NCI-H2107 (cell line): ENCODE results near the gene CHAD.

Source experiments
- DNase-seq: peaks from one replicate; lab custom pipeline; 2025; lab: John Stamatoyannopoulos, UW

CHAD gene

DNA sequence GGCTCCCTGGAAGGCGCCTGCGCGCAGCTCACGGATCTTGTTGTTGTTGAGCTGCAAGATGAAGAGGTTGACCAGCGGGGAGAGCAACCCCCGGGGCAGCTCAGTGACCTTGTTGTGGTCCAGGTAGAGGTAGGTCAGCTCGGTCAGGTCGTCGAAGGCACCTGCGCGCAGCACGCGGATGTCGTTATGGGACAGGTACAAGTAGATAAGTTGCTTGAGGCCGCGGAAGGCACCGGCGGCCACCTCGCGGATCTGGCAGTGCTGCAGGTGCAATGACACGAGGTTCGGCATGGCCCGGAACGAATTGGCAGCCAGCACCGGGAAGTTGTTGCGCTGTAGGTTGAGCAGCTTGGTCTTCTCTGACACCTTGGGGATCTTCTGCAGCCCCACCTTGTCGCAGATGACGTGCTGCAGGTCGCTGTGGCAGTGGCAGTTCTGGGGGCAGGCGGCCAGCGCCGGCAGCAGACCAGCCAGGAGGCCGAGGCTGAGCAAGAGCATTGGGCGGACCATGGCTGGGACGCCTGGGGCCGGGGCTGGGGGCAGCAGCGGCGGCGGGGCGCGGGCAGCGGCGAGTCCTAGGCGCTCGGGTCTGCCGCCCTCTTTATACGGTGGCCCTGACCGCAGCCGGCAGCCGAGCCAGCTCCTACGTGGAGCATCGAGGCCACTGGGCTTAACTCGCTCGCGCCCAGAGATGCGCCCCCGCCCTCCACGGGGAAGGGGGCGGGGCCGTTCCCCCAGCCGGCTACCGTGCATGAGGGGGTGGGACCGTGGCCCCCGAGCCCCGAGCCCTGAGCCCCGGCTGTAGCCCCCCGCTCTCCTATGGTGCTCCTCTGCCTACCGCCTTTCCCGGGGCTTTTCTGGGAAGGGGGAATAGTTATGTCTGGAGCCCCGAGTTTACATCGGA lies at the start of gene CHAD:
Gene CHAD, minus strand, starts transcription at position 577 of the 904 bp plus-strand sequence. Its CDS starts 67 bp downstream, at position 510.
- no peak for DNase-seq

GRCh38 chr17:50517504-50518383 lies 49.1 kb upstream of the CHAD start:
- DNase-seq = no peak

GRCh38 chr17:50517011-50517410 lies 48.3 kb upstream of the CHAD start:
- DNase-seq = no peak

GRCh38 chr17:50514936-50515702 lies 46.4 kb upstream of the CHAD start:
- DNase-seq = no peak

DNA sequence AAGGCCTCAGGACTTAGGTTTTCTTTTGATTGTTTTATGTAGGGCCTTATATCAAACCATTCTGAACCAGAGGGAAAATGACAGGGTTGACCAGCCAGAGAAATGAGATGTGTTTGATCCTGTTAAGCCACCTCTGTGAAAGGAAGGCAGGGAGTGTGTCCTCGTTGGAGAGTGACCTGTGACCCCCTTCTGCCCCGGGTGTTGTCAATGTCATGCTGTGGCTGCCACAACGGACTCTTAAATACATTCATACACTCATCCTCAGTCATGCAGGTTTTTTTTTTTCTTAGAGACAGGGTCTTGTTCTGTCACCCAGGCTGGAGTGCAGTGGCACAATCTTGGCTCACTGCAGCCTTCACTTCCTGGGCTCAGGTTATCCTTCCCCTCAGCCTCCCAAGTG lies 45.7 kb upstream of the CHAD start:
- DNase-seq = no peak

DNA sequence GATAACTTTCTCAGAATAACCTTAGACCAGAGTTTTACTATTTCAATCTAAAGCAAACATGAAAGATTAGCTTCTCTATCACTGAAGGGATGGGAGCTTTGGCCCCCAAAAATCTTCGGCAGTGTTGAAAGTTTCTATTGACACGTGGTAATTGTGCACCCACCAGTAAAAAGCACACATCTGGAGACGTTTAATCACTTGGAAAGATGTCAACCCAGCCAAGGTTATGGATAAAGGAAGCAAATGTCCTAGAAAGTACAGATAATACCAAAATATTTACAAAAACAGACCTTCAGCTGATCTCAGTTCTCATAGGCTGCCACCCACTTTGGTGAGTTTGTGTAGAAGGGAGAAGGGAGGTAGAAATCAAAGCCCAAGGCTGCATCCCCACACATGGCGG lies 44.8 kb upstream of the CHAD start:
- no peak for DNase-seq

DNA sequence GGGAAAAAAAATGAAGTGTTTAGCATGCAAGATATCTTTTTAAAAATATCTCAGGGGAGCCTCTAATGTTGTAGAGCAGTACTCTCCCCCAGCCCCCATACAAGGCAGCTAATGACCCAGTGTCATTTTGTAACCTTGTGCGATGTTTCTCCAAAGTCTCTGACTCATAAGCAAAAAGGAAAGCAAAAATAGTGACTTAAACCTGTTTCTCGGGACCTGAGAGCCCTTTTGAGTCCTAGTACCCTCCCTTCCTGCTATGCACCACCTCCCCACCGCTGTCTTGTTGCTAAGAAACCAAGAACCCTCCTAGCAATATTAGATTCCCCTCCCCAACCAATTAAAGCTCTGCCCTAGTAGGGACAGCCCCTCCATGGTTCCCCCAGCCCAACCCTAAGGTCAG lies 42.4 kb upstream of the CHAD start:
- no peak for DNase-seq

DNA sequence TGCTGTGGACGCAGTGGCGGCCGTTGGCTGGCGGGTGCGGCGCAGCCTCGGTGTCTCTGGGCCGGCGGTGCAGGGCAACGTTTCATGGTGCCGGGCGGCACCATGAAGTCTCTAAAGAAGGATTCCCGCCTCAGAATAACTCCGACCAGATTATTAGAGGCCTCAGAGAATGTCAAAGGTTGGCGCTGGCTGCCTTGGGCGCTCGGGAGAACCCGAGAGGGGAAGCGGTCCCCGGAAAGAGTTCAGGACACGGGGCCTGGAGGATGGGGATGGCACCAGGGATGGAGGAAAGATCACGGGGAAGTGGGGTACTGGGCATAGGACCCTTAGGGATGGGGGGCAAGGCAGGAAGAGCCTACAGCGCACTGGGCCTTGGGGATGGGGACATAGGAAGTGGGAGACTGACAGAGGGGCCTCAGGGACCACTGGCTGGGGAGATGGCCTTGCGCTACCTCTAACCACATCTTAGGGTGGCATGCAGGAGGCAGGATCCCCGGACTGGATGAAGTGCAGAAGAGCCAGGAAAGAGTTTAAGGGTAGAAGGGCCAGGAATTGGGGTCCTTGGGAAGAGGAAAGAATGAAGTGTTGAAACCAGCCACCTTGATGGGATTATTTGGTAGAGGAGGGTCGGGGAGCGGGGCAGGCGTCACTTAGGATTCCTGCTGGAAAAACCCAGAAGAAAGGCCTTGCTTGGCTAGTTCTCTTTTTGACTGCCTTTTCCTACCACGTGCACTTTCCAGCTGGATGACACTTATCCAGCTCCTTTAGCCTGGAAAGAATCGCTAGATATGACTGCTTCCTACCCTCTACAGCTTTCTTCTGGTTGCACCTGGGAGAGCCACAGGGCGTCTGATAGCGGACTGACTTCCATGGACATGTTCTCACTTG lies 40.1 kb upstream of the CHAD start:
- DNase-seq = no peak

DNA sequence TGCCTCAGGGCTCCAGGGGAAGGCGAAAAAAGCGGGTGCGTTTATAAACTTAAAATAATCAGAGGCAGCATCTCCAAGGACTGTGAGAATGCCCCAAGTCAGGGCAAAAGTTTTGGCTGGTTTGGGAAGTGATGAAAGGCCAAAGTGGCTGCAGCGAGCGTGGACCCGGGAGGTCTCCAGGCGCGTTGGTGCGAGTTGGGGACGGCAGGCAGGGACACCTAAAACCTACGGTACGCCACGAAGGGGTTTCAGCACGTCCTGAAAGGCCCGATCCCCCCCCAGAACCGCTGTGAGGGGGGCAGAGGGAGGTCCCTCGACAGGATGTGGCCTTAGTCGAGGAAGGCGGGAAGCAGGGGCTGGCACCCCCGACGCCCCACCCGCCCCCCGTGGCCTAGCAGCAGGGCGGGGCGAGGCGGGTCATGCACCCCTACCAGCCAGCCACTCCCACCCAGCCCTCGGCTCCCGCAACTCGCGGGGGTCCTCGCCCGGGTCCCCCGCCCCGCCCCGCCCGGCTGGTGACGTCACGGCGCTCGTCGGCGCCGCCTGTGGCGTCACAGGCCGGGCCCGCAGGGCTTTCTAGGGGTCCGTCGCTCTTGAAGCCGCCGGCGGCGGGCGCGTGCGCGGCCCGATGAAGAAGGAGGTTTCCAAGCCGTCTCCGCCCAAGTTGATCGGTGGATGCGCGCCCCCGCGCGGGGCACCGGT lies 39.3 kb upstream of the CHAD start, which contains the start of gene MYCBPAP:
Gene MYCBPAP, plus strand, starts transcription at position 569 of the 702 bp plus-strand sequence. CDS start 236 bp downstream, outside the sequence.
- DNase-seq = no peak

DNA sequence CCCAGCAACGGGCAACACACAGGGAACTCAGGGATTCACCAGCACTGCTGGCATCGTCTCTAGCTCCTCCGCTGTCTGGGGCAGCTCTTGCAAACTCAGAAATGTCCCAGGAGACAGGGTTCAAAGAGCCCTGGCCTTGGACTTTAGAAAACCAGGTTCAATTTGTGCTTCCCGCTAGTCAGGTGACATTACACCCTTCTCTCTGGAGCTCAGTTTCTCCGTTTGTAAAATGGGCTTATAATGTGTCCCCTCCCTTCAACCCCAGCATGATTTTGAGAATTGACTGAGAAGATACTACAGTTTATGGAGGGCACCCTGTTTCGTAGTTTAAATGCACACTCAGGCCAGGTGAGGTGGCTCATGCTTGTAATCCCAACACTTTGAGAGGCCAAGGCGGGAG lies 37.6 kb upstream of the CHAD start:
- no peak for DNase-seq

- DNase-seq = no peak
Observed at GRCh38 chr17:50505591-50506130, 37.0 kb upstream of the CHAD start.

DNA sequence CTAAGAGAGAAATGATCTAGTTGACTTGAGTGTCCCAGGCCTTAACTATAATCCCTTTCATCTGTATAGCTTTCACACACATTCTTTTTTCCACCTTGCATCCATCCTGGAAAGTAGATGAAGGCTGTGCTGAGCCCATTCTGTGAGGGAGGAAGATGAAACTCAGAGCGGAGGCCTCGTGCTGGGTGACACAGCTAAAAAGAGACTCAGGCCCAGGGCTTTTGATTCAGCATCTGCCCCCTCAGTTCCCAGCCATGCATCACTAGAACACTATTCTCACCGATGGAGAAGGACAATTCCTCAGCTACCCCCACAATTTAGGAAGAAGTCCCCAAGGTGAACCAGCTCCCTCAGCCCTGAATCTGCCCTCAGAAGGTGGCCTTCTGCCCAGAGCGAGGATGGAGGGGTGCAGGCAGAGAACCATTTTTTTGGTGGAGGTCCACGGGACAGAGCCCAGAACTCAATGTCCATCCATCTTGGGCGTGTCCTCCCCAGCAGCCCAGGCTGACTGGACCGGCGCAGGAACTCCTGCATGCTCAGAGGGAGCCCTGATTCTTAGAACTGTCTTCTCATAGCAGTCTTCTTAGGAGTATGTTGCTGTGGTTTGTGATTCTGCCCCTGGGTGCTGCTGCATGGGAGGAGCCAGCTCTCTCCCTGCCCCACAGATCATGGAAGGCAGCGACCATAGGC lies 33.8 kb upstream of the CHAD start:
- no peak for DNase-seq

DNA sequence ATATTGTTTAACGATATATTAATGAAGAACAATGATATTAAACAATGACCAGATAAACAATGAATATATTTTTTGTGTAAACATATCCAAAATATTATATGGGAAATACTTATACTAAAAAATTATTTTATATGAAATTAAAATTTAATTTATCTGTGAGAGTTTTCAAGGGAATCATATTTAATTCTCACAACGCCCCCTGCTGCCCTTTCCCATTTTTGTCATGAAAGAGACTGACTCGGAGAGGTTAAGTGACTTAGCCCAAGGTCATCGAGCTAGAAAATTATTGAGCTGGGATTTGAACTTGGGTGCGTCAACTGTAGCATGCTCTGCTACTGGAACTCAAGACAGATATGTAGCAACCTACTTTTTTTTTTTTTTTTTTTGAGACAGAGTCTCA lies 32.4 kb upstream of the CHAD start:
- DNase-seq = no peak

DNA sequence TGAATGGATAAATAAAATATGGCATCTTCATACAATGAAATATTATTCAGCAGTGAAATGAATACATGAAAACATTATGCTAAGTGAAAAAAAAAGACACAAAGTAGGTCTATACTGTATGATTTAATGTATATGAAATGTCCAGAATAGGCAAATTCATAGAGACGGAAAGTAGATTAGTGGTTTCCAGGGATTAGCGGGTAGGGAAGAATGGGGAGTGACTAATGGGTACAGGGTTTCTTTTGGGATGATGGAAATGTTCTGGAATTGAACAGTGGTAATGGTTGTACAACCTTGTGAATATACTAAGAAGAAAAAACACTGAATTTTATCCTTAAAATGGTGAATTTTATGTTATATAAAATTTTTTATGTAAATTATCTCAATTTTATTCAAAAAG lies 31.0 kb upstream of the CHAD start:
- DNase-seq = no peak

GRCh38 chr17:50499270-50499669 lies 30.6 kb upstream of the CHAD start:
- no peak for DNase-seq

DNA sequence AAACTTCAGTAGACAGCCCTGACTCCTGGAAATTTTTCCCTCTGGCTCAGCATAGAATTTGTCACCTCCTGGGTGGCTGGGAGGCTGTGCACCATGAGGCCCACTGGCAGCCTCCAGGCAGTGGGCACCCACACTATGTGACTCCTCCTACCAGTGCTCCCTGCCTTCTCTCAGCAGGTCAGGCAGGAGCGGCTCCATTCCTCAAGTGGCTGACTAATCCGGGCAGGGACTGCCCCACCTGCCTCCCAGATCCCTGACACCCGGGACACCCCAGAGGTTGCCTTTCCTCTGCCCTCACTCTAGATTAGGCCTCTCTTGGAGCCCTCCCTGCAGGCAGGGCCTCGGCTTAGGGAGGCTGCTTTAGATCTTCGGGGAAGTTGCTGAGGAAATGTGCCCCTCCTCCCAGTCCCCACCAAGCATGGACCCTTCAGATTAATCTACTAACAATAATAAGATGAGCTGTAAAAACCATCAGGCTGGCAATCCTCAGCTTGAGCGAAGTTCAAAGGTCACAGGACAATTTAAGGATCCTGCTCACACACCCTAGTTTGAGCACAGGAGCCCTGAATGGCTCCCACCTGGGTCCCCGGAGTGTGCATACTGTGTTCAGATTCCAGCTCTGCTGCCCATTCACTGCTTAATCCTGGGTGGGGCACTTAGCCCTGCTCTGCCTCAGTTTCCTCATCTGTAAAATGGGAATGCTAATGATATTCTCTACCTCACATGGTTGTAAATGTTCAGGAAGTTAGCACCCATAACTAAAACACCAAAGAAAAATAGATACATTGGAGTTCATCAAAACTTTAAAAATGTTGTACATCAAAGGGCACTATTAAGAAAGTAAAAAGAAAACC lies 29.6 kb upstream of the CHAD start:
- no peak for DNase-seq

- DNase-seq = no peak
Observed at GRCh38 chr17:50495918-50496317, 27.2 kb upstream of the CHAD start.

DNA sequence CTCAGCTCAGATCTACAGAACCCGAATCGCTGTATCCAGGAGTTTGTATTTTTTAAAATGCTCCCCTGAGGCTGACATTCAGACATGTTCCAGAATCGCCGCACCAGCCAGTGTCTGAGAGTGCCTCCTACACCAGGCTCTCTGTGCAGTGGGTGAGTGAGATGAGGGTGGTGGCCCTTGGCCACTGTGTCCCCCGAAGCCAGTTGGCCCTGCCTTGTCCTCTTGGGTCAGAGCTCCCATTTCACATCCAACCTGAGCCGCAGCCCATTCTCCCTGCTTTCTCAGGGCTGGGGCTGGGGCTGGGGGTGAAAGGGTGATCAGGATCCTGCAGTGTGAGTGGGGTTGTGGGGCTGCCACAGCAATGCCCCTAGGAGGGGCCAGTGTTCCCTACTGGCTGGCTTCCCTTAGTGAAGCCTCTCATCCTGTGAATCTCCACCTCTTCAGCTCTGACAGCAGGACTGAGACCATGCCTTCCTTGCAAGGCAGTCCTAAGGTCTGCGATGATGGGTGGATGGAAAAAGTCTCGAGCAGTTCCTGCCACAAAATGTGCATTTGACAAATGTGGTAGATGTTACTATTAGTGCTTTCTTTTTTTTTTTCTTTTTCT lies 26.6 kb upstream of the CHAD start:
- DNase-seq = no peak
